HepG2 (cell line): ENCODE data around the gene CPAMD8. TPM values are rescaled to one million over a fixed set of nuclear protein-coding genes. Genes with fewer than 3 reads are reported as not detected.

ENCODE experiments used
- ATAC-seq: fragments of 200-7000 bp; cut with Tn5 transposase; 3 replicates; pipeline ENCODE4 v1.9.1; 2020; ENCODE audit warnings: mild to moderate bottlenecking, moderate library complexity
- BruUV-seq: library from RNA; stranded (reverse); fragments of 400-500 nt; replicated peaks from 2 replicates; lab custom pipeline; 2021; lab: Mats Ljungman, UMichigan
- CTCF ChIA-PET: fragments of 300-600 bp; formaldehyde crosslinking; extraction: SDS; loops from one replicate; lab custom pipeline; 2021; ENCODE audit warnings: low total read pairs, inconsistent platforms, low intra/inter-chr PET ratio; lab: Yijun Ruan, JAX
- POLR2A ChIA-PET: fragments of 350-600 bp; sonication (Branson Sonifier 250); formaldehyde crosslinking; loops from one replicate; lab custom pipeline; 2020; ENCODE audit warnings: antibody characterized with exemption, inconsistent platforms; lab: Yijun Ruan, JAX
- DNase-seq: peaks from one replicate; pipeline ENCODE4 v3.0.0-alpha.2; 2015; ENCODE audit warnings: low spot score
- FAIRE-seq: peaks from 3 replicates; lab custom pipeline; 2011; peaks lifted over from hg19 to GRCh38; lab: Jason Lieb, UNC
- H2AFZ ChIP-seq: one replicate; pipeline ENCODE4 v1.6.1; 2011; ENCODE audit warnings: low read length, inconsistent platforms
- H3K27ac ChIP-seq: fragments of 300-600 bp; 3 replicates; pipeline ENCODE4 v1.8.0; 2011; ENCODE audit warnings: mixed run types, mild to moderate bottlenecking, mixed read lengths, low read length, inconsistent platforms; ENCODE audit not compliant: insufficient read depth; ENCODE audit errors: extremely low read length
- H3K27me3 ChIP-seq, 2 experiments: fragments of 200-600 bp in 1 of 2; 2 replicates in 1 of 2; 3 replicates in 1 of 2; pipeline versions ENCODE4 v1.6.0 to v1.8.0; 2011; ENCODE audit warnings: low read length in 2 of 2, mild to moderate bottlenecking in 2 of 2, moderate library complexity in 2 of 2, inconsistent platforms in 1 of 2; ENCODE audit not compliant: insufficient read depth in 2 of 2, control insufficient read depth in 1 of 2
- H3K36me3 ChIP-seq, 2 experiments: fragments of 200-600 bp in 1 of 2; replicated peaks in 1 of 2; 2 replicates in 1 of 2; 3 replicates in 1 of 2; pipeline versions ENCODE4 v1.5.1 to v1.8.0; 2011; ENCODE audit warnings: low read length in 2 of 2, inconsistent platforms in 1 of 2; ENCODE audit not compliant: insufficient read depth in 2 of 2, control insufficient read depth in 1 of 2
- H3K4me1 ChIP-seq: 2 replicates; pipeline ENCODE4 v1.5.1; 2012; ENCODE audit warnings: low read length, inconsistent platforms; ENCODE audit not compliant: insufficient read depth
- H3K4me2 ChIP-seq: 2 replicates; pipeline ENCODE4 v1.6.0; 2011; ENCODE audit warnings: low read depth, low read length, inconsistent platforms
- H3K4me3 ChIP-seq, 3 experiments: fragments of 200-600 bp in 1 of 3; sonication (generic), shearing (Covaris generic) in 1 of 3; replicated peaks in 1 of 3; 2 replicates each; pipeline ENCODE4 v1.5.1; 2011 to 2016; ENCODE audit warnings: low read length in 3 of 3, inconsistent platforms in 2 of 3, low read depth in 2 of 3, mild to moderate bottlenecking in 2 of 3, control low read depth in 1 of 3, mixed read lengths in 1 of 3; ENCODE audit not compliant: insufficient read depth in 1 of 3
- H3K79me2 ChIP-seq: one replicate; pipeline ENCODE4 v1.6.1; 2011; ENCODE audit warnings: low read length, inconsistent platforms; ENCODE audit not compliant: insufficient read depth
- H3K9ac ChIP-seq: 2 replicates; pipeline ENCODE4 v1.6.0; 2011; ENCODE audit warnings: mild to moderate bottlenecking, low read depth, low read length, inconsistent platforms; ENCODE audit not compliant: insufficient read depth
- H3K9me3 ChIP-seq: 2 replicates; pipeline ENCODE4 v1.5.1; 2012; ENCODE audit warnings: mild to moderate bottlenecking, low read length
- H4K20me1 ChIP-seq: 2 replicates; pipeline ENCODE4 v1.6.0; 2011; ENCODE audit warnings: inconsistent platforms, mild to moderate bottlenecking, low read length, moderate library complexity; ENCODE audit not compliant: insufficient read depth
- CTCF ChIP-seq: sonication (generic); formaldehyde crosslinking; IDR thresholded peaks from 2 replicates; pipeline ENCODE4 v1.5.0; 2020; ENCODE audit warnings: mild to moderate bottlenecking, missing genetic modification reagents, moderate library complexity
- KMT2A ChIP-seq: sonication (generic); formaldehyde crosslinking; IDR thresholded peaks from 2 replicates; pipeline ENCODE4 v1.4.0; 2020; ENCODE audit warnings: missing genetic modification reagents
- RAD21 ChIP-seq: fragments of 450-650 bp; formaldehyde crosslinking; IDR thresholded peaks from 2 replicates; pipeline ENCODE4 v1.5.0; 2020; ENCODE audit warnings: mild to moderate bottlenecking
- SMC3 ChIP-seq: IDR thresholded peaks from 2 replicates; pipeline ENCODE4 v1.6.1; 2011; ENCODE audit warnings: low read length, improper control_type of control experiment
- STAG1 ChIP-seq: sonication (generic); formaldehyde crosslinking; IDR thresholded peaks from 2 replicates; pipeline ENCODE4 v1.4.0; 2020; ENCODE audit warnings: missing genetic modification reagents
- TEAD3 ChIP-seq: optimal IDR thresholded peaks from 2 replicates; pipeline ENCODE3; 2016; ENCODE audit warnings: borderline replicate concordance
- ZKSCAN1 ChIP-seq: fragments of 150-350 bp; IDR thresholded peaks from 2 replicates; pipeline ENCODE4 v1.6.1; 2014; ENCODE audit warnings: low read length
- ZNF263 ChIP-seq: sonication (generic); formaldehyde crosslinking; IDR thresholded peaks from 2 replicates; pipeline ENCODE4 v1.4.0; 2020; ENCODE audit warnings: missing genetic modification reagents
- ZNF331 ChIP-seq: sonication (generic); formaldehyde crosslinking; IDR thresholded peaks from 2 replicates; pipeline ENCODE4 v1.4.0; 2020; ENCODE audit warnings: missing genetic modification reagents
- WGBS: methylation state at CpG from one replicate; pipeline ENCODE4 v1.1.6; 2017; ENCODE audit warnings: low lambda C conversion rate; 5-methylcytosine and 5-hydroxymethylcytosine counted together
- in situ Hi-C: cut with HindIII; loops from 2 replicates; pipeline ENCODE4 v1.10.0; 2017; ENCODE audit warnings: low pct_unique_long_range_greater_than_20kb; ENCODE audit not compliant: extremely low pct_ligation_motif_present
- intact Hi-C: fragments of 100-400 bp; cut with micrococcal nuclease; formaldehyde crosslinking; loops from one replicate; pipeline ENCODE4 v1.10.0; 2022; ENCODE audit not compliant: unreplicated experiment
- polyA plus RNA-seq, 8 experiments: library from polyadenylated mRNA; depleted of rRNA in 3 of 8; stranded (reverse) in 7 of 8; unstranded in 1 of 8; fragments of >200 nt; fragmentation: Illumina TruSeq in 4 of 8; extraction: Trizol in 4 of 8; gene quantifications; 2 replicates each; pipeline versions ENCODE4 v1.2.1 to v1.2.3, GENCODE V29; 2011 to 2016; ENCODE audit warnings: low read depth in 4 of 8, missing spikeins in 1 of 8, mixed read lengths in 1 of 8; ENCODE audit not compliant: insufficient read depth in 1 of 8
- total RNA-seq, 5 experiments: library from RNA; depleted of rRNA; stranded (reverse); fragments of >200 nt; fragmentation: Illumina TruSeq; extraction: Trizol; gene quantifications; 2 replicates each; pipeline ENCODE4 v1.2.3, GENCODE V29; 2016; ENCODE audit warnings: low read depth in 1 of 5
- TF ChIP-seq, protein P1 (sequence below): sonication (generic); formaldehyde crosslinking; IDR thresholded peaks from 2 replicates; pipeline ENCODE4 v1.4.0; 2020; ENCODE audit warnings: missing genetic modification reagents, mild to moderate bottlenecking, borderline replicate concordance
- TF ChIP-seq, protein P2 (sequence below): sonication (generic); formaldehyde crosslinking; IDR thresholded peaks from 2 replicates; pipeline ENCODE4 v1.5.1; 2020; ENCODE audit warnings: mild to moderate bottlenecking, missing genetic modification reagents, moderate library complexity
- TF ChIP-seq, protein P3 (sequence below): sonication (generic); formaldehyde crosslinking; IDR thresholded peaks from 2 replicates; pipeline ENCODE4 v1.4.0; 2020; ENCODE audit warnings: missing genetic modification reagents
- TF ChIP-seq, protein P4 (sequence below): conservative IDR thresholded peaks from 2 replicates; pipeline ENCODE4 v1.6.1; 2018; ENCODE audit warnings: missing genetic modification reagents

CPAMD8 gene
- total and polyA plus RNA-seq, 2 of the 13 experiments (the other 11 are each of a cell fraction or from before 2014, with no cell fraction given): 0.29 to 0.34 TPM

GRCh38 chr19:16899566-16900075 lies 127.0 kb downstream of the CPAMD8 start:
- no peak overlapping the region for H2AFZ ChIP-seq
- TF ChIP-seq, protein P1, sequence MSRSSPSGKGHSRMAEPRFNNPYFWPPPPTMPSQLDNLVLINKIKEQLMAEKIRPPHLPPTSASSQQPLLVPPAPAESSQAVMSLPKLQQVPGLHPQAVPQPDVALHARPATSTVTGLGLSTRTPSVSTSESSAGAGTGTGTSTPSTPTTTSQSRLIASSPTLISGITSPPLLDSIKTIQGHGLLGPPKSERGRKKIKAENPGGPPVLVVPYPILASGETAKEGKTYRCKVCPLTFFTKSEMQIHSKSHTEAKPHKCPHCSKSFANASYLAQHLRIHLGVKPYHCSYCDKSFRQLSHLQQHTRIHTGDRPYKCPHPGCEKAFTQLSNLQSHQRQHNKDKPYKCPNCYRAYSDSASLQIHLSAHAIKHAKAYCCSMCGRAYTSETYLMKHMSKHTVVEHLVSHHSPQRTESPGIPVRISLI (CRISPR knock-in tag): peak; percentile 93
- peak; percentile 74 for TF ChIP-seq RAD21 (CRISPR knock-in tag)
- peak; percentile 73 for TF ChIP-seq CTCF (CRISPR knock-in tag)
- TF ChIP-seq, protein P2, sequence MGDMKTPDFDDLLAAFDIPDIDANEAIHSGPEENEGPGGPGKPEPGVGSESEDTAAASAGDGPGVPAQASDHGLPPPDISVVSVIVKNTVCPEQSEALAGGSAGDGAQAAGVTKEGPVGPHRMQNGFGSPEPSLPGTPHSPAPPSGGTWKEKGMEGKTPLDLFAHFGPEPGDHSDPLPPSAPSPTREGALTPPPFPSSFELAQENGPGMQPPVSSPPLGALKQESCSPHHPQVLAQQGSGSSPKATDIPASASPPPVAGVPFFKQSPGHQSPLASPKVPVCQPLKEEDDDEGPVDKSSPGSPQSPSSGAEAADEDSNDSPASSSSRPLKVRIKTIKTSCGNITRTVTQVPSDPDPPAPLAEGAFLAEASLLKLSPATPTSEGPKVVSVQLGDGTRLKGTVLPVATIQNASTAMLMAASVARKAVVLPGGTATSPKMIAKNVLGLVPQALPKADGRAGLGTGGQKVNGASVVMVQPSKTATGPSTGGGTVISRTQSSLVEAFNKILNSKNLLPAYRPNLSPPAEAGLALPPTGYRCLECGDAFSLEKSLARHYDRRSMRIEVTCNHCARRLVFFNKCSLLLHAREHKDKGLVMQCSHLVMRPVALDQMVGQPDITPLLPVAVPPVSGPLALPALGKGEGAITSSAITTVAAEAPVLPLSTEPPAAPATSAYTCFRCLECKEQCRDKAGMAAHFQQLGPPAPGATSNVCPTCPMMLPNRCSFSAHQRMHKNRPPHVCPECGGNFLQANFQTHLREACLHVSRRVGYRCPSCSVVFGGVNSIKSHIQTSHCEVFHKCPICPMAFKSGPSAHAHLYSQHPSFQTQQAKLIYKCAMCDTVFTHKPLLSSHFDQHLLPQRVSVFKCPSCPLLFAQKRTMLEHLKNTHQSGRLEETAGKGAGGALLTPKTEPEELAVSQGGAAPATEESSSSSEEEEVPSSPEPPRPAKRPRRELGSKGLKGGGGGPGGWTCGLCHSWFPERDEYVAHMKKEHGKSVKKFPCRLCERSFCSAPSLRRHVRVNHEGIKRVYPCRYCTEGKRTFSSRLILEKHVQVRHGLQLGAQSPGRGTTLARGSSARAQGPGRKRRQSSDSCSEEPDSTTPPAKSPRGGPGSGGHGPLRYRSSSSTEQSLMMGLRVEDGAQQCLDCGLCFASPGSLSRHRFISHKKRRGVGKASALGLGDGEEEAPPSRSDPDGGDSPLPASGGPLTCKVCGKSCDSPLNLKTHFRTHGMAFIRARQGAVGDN (CRISPR knock-in tag): peak; percentile 26; the same call in 1 of the 2 replicates
- no peak for TF ChIP-seq KMT2A (CRISPR knock-in tag)
- peak; percentile 75 for TF ChIP-seq STAG1 (CRISPR knock-in tag)
- peak; percentile 81; the same call in 1 of the 2 replicates for TF ChIP-seq ZNF331
- TF ChIP-seq ZNF263 (CRISPR knock-in tag): peak; percentile 82
- TF ChIP-seq, protein P3, sequence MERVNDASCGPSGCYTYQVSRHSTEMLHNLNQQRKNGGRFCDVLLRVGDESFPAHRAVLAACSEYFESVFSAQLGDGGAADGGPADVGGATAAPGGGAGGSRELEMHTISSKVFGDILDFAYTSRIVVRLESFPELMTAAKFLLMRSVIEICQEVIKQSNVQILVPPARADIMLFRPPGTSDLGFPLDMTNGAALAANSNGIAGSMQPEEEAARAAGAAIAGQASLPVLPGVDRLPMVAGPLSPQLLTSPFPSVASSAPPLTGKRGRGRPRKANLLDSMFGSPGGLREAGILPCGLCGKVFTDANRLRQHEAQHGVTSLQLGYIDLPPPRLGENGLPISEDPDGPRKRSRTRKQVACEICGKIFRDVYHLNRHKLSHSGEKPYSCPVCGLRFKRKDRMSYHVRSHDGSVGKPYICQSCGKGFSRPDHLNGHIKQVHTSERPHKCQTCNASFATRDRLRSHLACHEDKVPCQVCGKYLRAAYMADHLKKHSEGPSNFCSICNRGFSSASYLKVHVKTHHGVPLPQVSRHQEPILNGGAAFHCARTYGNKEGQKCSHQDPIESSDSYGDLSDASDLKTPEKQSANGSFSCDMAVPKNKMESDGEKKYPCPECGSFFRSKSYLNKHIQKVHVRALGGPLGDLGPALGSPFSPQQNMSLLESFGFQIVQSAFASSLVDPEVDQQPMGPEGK (CRISPR knock-in tag): 0 out of 2 replicates have a peak, but pooled peaks have one; percentile 15
- TF ChIP-seq, protein P4, sequence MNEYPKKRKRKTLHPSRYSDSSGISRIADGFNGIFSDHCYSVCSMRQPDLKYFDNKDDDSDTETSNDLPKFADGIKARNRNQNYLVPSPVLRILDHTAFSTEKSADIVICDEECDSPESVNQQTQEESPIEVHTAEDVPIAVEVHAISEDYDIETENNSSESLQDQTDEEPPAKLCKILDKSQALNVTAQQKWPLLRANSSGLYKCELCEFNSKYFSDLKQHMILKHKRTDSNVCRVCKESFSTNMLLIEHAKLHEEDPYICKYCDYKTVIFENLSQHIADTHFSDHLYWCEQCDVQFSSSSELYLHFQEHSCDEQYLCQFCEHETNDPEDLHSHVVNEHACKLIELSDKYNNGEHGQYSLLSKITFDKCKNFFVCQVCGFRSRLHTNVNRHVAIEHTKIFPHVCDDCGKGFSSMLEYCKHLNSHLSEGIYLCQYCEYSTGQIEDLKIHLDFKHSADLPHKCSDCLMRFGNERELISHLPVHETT (CRISPR knock-in tag): no peak
- peak; percentile 9 for TF ChIP-seq TEAD3 (CRISPR knock-in tag)
- TF ChIP-seq ZKSCAN1: no peak
- peak; percentile 59 for TF ChIP-seq SMC3

More at GRCh38 chr19:16899566-16900075, 127.0 kb downstream of the CPAMD8 start:
- BruUV-seq: no TSS peak
- Histone ChIP-seq H3K4me2 (no peak overlapping the region), H3K27ac (no peak overlapping the region), H3K36me3 (no peaks in the 10 kb centered on the region), H3K4me3 (no peak overlapping the region), H3K4me1 (peaks cover 19% of the 10 kb centered on the region), H3K79me2 (no peaks in the 10 kb centered on the region), H3K9ac (no peak overlapping the region), H3K9me3 (no peaks in the 10 kb centered on the region), H3K27me3 (peaks cover 2 to 17% of the 10 kb centered on the region in 2 experiments; a peak in 4 of 5 replicates), H4K20me1 (no peaks in the 10 kb centered on the region)
- in situ Hi-C loops: loop anchor here (10.0 kb wide), 1 partner anchor 125 kb away; no protein-coding TSS in a partner anchor
- FAIRE-seq: peak; percentile 58
- ChIA-PET CTCF (interaction anchor here (1.7 kb wide), 2 partner anchors 121 to 128 kb away, joined by 8 to 10 read pairs; no protein-coding TSS in a partner anchor), POLR2A (no interaction called here)
- peak; percentile 22 for DNase-seq
- ATAC-seq: peak; percentile 61
- intact Hi-C loops: loop anchor here (1.0 to 2.0 kb wide), 2 partner anchors 121 to 128 kb away; no protein-coding TSS in a partner anchor
- WGBS: 4% methylated on average over 4 of the region's 7 CpGs
